HepG2 (cell line): ENCODE results near the gene FUZ.

Source experiments
- AHR ChIP-seq: IDR thresholded peaks from 2 replicates; pipeline ENCODE4 v1.6.1; 2018; ENCODE audit warnings: missing genetic modification reagents, missing compliant biosample characterization
- CBX5 ChIP-seq: sonication (generic); formaldehyde crosslinking; IDR thresholded peaks from 2 replicates; pipeline ENCODE4 v1.4.0; 2020; ENCODE audit warnings: missing genetic modification reagents, borderline replicate concordance
- CEBPG ChIP-seq: IDR thresholded peaks from 2 replicates; pipeline ENCODE4 v1.6.1; 2016
- KDM1A ChIP-seq: IDR thresholded peaks from 2 replicates; pipeline ENCODE4 v1.6.1; 2016; ENCODE audit warnings: missing compliant biosample characterization
- NR2F1 ChIP-seq, 2 experiments: fragments of 450-650 bp in 1 of 2; formaldehyde crosslinking in 1 of 2; IDR thresholded peaks; 2 replicates each; pipeline versions ENCODE4 v1.5.0 to v1.6.1; 2016 to 2020; ENCODE audit warnings: mild to moderate bottlenecking in 1 of 2, missing compliant biosample characterization in 1 of 2, missing genetic modification reagents in 1 of 2, moderate library complexity in 1 of 2
- SRSF4 ChIP-seq: fragments of 200-400 bp; formaldehyde crosslinking; IDR thresholded peaks from one replicate; pipeline ENCODE4 v1.6.1; 2018; ENCODE audit warnings: mild to moderate bottlenecking, low read depth, low read length, moderate library complexity; ENCODE audit not compliant: poor library complexity, severe bottlenecking
- ZNF12 ChIP-seq: sonication (generic); formaldehyde crosslinking; IDR thresholded peaks from 2 replicates; pipeline ENCODE4 v1.5.0; 2020; ENCODE audit warnings: missing genetic modification reagents
- ZNF264 ChIP-seq: sonication (generic); formaldehyde crosslinking; IDR thresholded peaks from 2 replicates; pipeline ENCODE4 v1.4.0; 2020; ENCODE audit warnings: missing genetic modification reagents
- TF ChIP-seq, protein P1 (sequence below): sonication (generic); formaldehyde crosslinking; IDR thresholded peaks from 2 replicates; pipeline ENCODE4 v1.8.1; 2022; ENCODE audit warnings: mild to moderate bottlenecking, missing genetic modification reagents
- TF ChIP-seq, protein P2 (sequence below): sonication (generic); formaldehyde crosslinking; IDR thresholded peaks from 2 replicates; pipeline ENCODE4 v1.4.0; 2020; ENCODE audit warnings: missing genetic modification reagents, borderline replicate concordance
- TF ChIP-seq, protein P3 (sequence below): sonication (generic); formaldehyde crosslinking; IDR thresholded peaks from 2 replicates; pipeline ENCODE4 v1.4.0; 2020; ENCODE audit warnings: missing genetic modification reagents
- TF ChIP-seq, protein P4 (sequence below): sonication (generic); formaldehyde crosslinking; IDR thresholded peaks from 2 replicates; pipeline ENCODE4 v1.5.0; 2020; ENCODE audit warnings: mild to moderate bottlenecking, missing genetic modification reagents, moderate library complexity
- TF ChIP-seq, protein P5 (sequence below): sonication (generic); formaldehyde crosslinking; IDR thresholded peaks from 2 replicates; pipeline ENCODE4 v1.5.0; 2020; ENCODE audit warnings: mild to moderate bottlenecking, low read depth, missing genetic modification reagents, borderline replicate concordance
- TF ChIP-seq, protein P6 (sequence below): sonication (generic); formaldehyde crosslinking; IDR thresholded peaks from 2 replicates; pipeline ENCODE4 v1.4.0; 2020; ENCODE audit warnings: missing genetic modification reagents

DNA sequence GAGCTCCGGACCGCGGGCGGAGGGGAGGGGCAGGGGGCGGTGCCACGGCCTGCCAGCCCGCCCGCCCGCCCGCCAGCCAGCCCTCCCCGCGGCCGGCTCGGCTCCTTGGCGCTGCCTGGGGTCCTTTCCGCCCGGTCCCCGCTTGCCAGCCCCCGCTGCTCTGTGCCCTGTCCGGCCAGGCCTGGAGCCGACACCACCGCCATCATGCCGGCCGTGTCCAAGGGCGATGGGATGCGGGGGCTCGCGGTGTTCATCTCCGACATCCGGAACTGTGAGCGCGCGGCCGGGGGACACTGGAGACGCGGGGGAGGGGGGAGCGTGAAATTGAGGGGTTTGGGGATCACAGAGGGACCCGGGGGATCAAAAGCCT lies 46.2 kb downstream of the FUZ start, which contains the start of gene AP2A1:
- TF ChIP-seq, protein P1, sequence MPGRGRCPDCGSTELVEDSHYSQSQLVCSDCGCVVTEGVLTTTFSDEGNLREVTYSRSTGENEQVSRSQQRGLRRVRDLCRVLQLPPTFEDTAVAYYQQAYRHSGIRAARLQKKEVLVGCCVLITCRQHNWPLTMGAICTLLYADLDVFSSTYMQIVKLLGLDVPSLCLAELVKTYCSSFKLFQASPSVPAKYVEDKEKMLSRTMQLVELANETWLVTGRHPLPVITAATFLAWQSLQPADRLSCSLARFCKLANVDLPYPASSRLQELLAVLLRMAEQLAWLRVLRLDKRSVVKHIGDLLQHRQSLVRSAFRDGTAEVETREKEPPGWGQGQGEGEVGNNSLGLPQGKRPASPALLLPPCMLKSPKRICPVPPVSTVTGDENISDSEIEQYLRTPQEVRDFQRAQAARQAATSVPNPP (CRISPR knock-in tag) = no peak
- TF ChIP-seq, protein P2, sequence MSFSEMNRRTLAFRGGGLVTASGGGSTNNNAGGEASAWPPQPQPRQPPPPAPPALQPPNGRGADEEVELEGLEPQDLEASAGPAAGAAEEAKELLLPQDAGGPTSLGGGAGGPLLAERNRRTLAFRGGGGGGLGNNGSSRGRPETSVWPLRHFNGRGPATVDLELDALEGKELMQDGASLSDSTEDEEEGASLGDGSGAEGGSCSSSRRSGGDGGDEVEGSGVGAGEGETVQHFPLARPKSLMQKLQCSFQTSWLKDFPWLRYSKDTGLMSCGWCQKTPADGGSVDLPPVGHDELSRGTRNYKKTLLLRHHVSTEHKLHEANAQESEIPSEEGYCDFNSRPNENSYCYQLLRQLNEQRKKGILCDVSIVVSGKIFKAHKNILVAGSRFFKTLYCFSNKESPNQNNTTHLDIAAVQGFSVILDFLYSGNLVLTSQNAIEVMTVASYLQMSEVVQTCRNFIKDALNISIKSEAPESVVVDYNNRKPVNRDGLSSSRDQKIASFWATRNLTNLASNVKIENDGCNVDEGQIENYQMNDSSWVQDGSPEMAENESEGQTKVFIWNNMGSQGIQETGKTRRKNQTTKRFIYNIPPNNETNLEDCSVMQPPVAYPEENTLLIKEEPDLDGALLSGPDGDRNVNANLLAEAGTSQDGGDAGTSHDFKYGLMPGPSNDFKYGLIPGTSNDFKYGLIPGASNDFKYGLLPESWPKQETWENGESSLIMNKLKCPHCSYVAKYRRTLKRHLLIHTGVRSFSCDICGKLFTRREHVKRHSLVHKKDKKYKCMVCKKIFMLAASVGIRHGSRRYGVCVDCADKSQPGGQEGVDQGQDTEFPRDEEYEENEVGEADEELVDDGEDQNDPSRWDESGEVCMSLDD (CRISPR knock-in tag) = no peak
- TF ChIP-seq CBX5 (CRISPR knock-in tag) (no peak), CEBPG (CRISPR knock-in tag) (no peak), ZNF12 (no peak), AHR (CRISPR knock-in tag) (no peak), NR2F1 (CRISPR knock-in tag; IDR thresholded peaks at IDR 0.05) (no peak), KDM1A (CRISPR knock-in tag) (no peak), ZNF264 (CRISPR knock-in tag) (no peak), SRSF4 (no peak)
- TF ChIP-seq, protein P3, sequence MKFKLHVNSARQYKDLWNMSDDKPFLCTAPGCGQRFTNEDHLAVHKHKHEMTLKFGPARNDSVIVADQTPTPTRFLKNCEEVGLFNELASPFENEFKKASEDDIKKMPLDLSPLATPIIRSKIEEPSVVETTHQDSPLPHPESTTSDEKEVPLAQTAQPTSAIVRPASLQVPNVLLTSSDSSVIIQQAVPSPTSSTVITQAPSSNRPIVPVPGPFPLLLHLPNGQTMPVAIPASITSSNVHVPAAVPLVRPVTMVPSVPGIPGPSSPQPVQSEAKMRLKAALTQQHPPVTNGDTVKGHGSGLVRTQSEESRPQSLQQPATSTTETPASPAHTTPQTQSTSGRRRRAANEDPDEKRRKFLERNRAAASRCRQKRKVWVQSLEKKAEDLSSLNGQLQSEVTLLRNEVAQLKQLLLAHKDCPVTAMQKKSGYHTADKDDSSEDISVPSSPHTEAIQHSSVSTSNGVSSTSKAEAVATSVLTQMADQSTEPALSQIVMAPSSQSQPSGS (CRISPR knock-in tag) = no peak
- TF ChIP-seq, protein P4, sequence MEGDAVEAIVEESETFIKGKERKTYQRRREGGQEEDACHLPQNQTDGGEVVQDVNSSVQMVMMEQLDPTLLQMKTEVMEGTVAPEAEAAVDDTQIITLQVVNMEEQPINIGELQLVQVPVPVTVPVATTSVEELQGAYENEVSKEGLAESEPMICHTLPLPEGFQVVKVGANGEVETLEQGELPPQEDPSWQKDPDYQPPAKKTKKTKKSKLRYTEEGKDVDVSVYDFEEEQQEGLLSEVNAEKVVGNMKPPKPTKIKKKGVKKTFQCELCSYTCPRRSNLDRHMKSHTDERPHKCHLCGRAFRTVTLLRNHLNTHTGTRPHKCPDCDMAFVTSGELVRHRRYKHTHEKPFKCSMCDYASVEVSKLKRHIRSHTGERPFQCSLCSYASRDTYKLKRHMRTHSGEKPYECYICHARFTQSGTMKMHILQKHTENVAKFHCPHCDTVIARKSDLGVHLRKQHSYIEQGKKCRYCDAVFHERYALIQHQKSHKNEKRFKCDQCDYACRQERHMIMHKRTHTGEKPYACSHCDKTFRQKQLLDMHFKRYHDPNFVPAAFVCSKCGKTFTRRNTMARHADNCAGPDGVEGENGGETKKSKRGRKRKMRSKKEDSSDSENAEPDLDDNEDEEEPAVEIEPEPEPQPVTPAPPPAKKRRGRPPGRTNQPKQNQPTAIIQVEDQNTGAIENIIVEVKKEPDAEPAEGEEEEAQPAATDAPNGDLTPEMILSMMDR (CRISPR knock-in tag) = no peak
- TF ChIP-seq, protein P5, sequence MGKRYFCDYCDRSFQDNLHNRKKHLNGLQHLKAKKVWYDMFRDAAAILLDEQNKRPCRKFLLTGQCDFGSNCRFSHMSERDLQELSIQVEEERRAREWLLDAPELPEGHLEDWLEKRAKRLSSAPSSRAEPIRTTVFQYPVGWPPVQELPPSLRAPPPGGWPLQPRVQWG (CRISPR knock-in tag) = no peak
- TF ChIP-seq, protein P6, sequence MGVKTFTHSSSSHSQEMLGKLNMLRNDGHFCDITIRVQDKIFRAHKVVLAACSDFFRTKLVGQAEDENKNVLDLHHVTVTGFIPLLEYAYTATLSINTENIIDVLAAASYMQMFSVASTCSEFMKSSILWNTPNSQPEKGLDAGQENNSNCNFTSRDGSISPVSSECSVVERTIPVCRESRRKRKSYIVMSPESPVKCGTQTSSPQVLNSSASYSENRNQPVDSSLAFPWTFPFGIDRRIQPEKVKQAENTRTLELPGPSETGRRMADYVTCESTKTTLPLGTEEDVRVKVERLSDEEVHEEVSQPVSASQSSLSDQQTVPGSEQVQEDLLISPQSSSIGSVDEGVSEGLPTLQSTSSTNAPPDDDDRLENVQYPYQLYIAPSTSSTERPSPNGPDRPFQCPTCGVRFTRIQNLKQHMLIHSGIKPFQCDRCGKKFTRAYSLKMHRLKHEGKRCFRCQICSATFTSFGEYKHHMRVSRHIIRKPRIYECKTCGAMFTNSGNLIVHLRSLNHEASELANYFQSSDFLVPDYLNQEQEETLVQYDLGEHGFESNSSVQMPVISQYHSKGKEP (CRISPR knock-in tag) = no peak
